A549 (cell line): ENCODE measurements around the gene NEAT1. TPM values are rescaled to one million over a fixed set of nuclear protein-coding genes. Genes with fewer than 3 reads are reported as not detected.

ENCODE experiments used
- ATAC-seq, 2 experiments: fragments of 200-7000 bp in 1 of 2; fragments of >200 bp in 1 of 2; cut with Nextera tagmentation in 1 of 2; cut with Tn5 transposase in 1 of 2; 3 replicates each; pipeline versions ENCODE4 v1.8.0 to v1.9.1; 2018 to 2020; ENCODE audit warnings: mild to moderate bottlenecking in 1 of 2, moderate library complexity in 1 of 2
- CTCF ChIA-PET: fragments of 300-600 bp; sonication (Branson Sonifier 250); formaldehyde crosslinking; extraction: SDS; loops from one replicate; lab custom pipeline; 2021; ENCODE audit warnings: antibody characterized with exemption, inconsistent platforms; lab: Yijun Ruan, JAX
- POLR2A ChIA-PET: fragments of 350-600 bp; formaldehyde crosslinking; extraction: SDS; loops from one replicate; lab custom pipeline; 2021; ENCODE audit warnings: antibody characterized with exemption, inconsistent platforms; lab: Yijun Ruan, JAX
- DNase-seq, 2 experiments: peaks; one replicate each; pipeline versions ENCODE4 v3.0.0 to v3.0.0-alpha.2; 2011 to 2016; ENCODE audit warnings: low read depth in 1 of 2, low spot score in 1 of 2
- FAIRE-seq: peaks from 2 replicates; lab custom pipeline; 2011; peaks lifted over from hg19 to GRCh38; lab: Jason Lieb, UNC
- H3K27ac ChIP-seq, 2 experiments: fragments of >200 bp; sonication (Bioruptor Twin); formaldehyde crosslinking; 3 replicates each; pipeline ENCODE4 v1.5.1; 2016 to 2017
- H3K4me1 ChIP-seq: fragments of >200 bp; sonication (Bioruptor Twin); formaldehyde crosslinking; 3 replicates; pipeline ENCODE4 v1.6.1; 2016
- H3K4me2 ChIP-seq: fragments of >200 bp; sonication (Bioruptor Twin); formaldehyde crosslinking; 3 replicates; pipeline ENCODE4 v1.6.1; 2016
- H3K4me3 ChIP-seq: fragments of >200 bp; sonication (Bioruptor Twin); formaldehyde crosslinking; 3 replicates; pipeline ENCODE4 v1.5.1; 2016
- H3K9me3 ChIP-seq: fragments of >200 bp; sonication (Bioruptor Twin); formaldehyde crosslinking; 3 replicates; pipeline ENCODE4 v1.6.1; 2016
- ELK1 ChIP-seq: fragments of 150-350 bp; IDR thresholded peaks from 2 replicates; pipeline ENCODE4 v1.6.1; 2014; ENCODE audit warnings: low read depth, mild to moderate bottlenecking, low read length
- ESRRA ChIP-seq: fragments of 150-350 bp; IDR thresholded peaks from 2 replicates; pipeline ENCODE4 v1.6.1; 2014; ENCODE audit warnings: mild to moderate bottlenecking, low read length, borderline replicate concordance
- HES2 ChIP-seq: fragments of >200 bp; sonication (Bioruptor Twin); formaldehyde crosslinking; IDR thresholded peaks from 2 replicates; pipeline ENCODE4 v1.6.1; 2016
- MAFK ChIP-seq: fragments of 450-650 bp; IDR thresholded peaks from 2 replicates; pipeline ENCODE4 v1.6.1; 2014; ENCODE audit not compliant: partially characterized antibody
- NPAS2 ChIP-seq: fragments of 250-450 bp; sonication (Bioruptor Pico); IDR thresholded peaks from 2 replicates; pipeline ENCODE4 v1.8.0; 2022; ENCODE audit warnings: mild to moderate bottlenecking, moderate library complexity, borderline replicate concordance
- NR3C1 ChIP-seq: fragments of >200 bp; sonication (Bioruptor Twin); formaldehyde crosslinking; IDR thresholded peaks from 3 replicates; pipeline ENCODE4 v1.6.1; 2017
- PBX3 ChIP-seq: IDR thresholded peaks from 2 replicates; pipeline ENCODE4 v1.6.1; 2012
- RAD21 ChIP-seq, 2 experiments: fragments of >200 bp in 1 of 2; sonication (Bioruptor Twin) in 1 of 2; formaldehyde crosslinking in 1 of 2; IDR thresholded peaks in 1 of 2; conservative IDR thresholded peaks in 1 of 2; 2 replicates in 1 of 2; 3 replicates in 1 of 2; pipeline ENCODE4 v1.6.1; 2012 to 2018; ENCODE audit warnings: inconsistent platforms in 1 of 2
- RARB ChIP-seq: fragments of 250-450 bp; sonication (Bioruptor Pico); IDR thresholded peaks from 2 replicates; pipeline ENCODE4 v1.8.0; 2021; ENCODE audit warnings: mild to moderate bottlenecking, moderate library complexity
- REST ChIP-seq: fragments of 200-600 bp; sonication (generic); IDR thresholded peaks from 2 replicates; pipeline ENCODE4 v1.6.1; 2016; ENCODE audit warnings: antibody characterized with exemption, mild to moderate bottlenecking, moderate library complexity
- SREBF2 ChIP-seq: fragments of 450-650 bp; IDR thresholded peaks from 2 replicates; pipeline ENCODE4 v1.6.1; 2014; ENCODE audit warnings: mild to moderate bottlenecking, moderate library complexity
- USF2 ChIP-seq: fragments of 450-650 bp; IDR thresholded peaks from 2 replicates; pipeline ENCODE4 v1.6.1; 2014; ENCODE audit warnings: antibody characterized with exemption
- ZFP36 ChIP-seq: fragments of 450-650 bp; IDR thresholded peaks from 2 replicates; pipeline ENCODE4 v1.6.1; 2014; ENCODE audit warnings: borderline replicate concordance; ENCODE audit not compliant: partially characterized antibody
- WGBS: methylation state at CpG from one replicate; pipeline ENCODE4 v1.1.6; 2017; ENCODE audit errors: missing lambda C conversion rate; 5-methylcytosine and 5-hydroxymethylcytosine counted together
- polyA plus RNA-seq, 4 experiments: library from polyadenylated mRNA; depleted of rRNA in 3 of 4; stranded (reverse); fragments of >200 nt; fragmentation: RNase III in 1 of 4; extraction: RNeasy Plus Mini Kit Qiagen cat#74134 plus additional on column Dnase treatment in 1 of 4; gene quantifications; 2 replicates in 3 of 4; 3 replicates in 1 of 4; pipeline ENCODE4 v1.2.3, GENCODE V29; 2011 to 2017

The NEAT1 gene
- polyA plus RNA-seq, 2 of the 4 experiments (the other 2 are of a cell fraction): 314 to 1,223 TPM

- CTCF ChIA-PET: interaction anchor here (0.6 to 14.2 kb wide), 7 partner anchors 11 to 152 kb away, joined by 3 to 208 read pairs (median 3); partner anchors contain the start of gene NEAT1
Observed at GRCh38 chr11:65389294-65389980, 33.2 kb upstream of the NEAT1 start.

GRCh38 chr11:65390099-65390941 lies 32.3 kb upstream of the NEAT1 start:
- POLR2A ChIA-PET: interaction anchor here (0.6 to 1.7 kb wide), 3 partner anchors 32 to 39 kb away, joined by 3 to 5 read pairs (median 5); partner anchors contain the start of gene NEAT1
- Histone ChIP-seq H3K4me1 (peaks cover 51% of the 10 kb centered on the region), H3K4me3 (no peak overlapping the region), H3K9me3 (no peaks in the 10 kb centered on the region), H3K27ac (peak overlapping the region in 1 of 2 experiments; percentile 55; a peak in 3 of 6 replicates), H3K4me2 (peak overlapping the region; percentile 79; the same call in 1 of the 3 replicates)
- CTCF ChIA-PET: interaction anchor here (0.9 to 14.2 kb wide), 7 partner anchors 9 to 166 kb away, joined by 3 to 208 read pairs (median 3); partner anchors contain the start of gene NEAT1
- 81% methylated on average over 21 of the region's 21 CpGs for WGBS
- DNase-seq: no peak
- FAIRE-seq: no peak
- ATAC-seq: no peak
- no peak for TF ChIP-seq PBX3

More at GRCh38 chr11:65389294-65389980, 33.2 kb upstream of the NEAT1 start:
- Histone ChIP-seq H3K4me3 (no peak overlapping the region), H3K9me3 (no peaks in the 10 kb centered on the region)
- ATAC-seq (no peak), FAIRE-seq (no peak)
- TF ChIP-seq ELK1 (no peak), MAFK (no peak), RAD21 (conservative IDR thresholded peaks at IDR 0.05 in 1 of 2, IDR thresholded peaks at IDR 0.05 in 1 of 2) (no peak), NR3C1 (no peak), SREBF2 (no peak), NPAS2 (no peak), ZFP36 (no peak), REST (no peak), HES2 (no peak), RARB (CRISPR knock-in tag) (no peak), USF2 (no peak), ESRRA (no peak)
- TF ChIP-seq, all 56 proteins: peak for 0
- H3K4me2 ChIP-seq: peak overlapping the region; percentile 79
- DNase-seq: no peak
- H3K27ac ChIP-seq: peak overlapping the region in 1 of 2 experiments; percentile 55; a peak in 1 of 6 replicates
- peaks cover 60% of the 10 kb centered on the region for H3K4me1 ChIP-seq
- POLR2A ChIA-PET: no interaction called here
- 95% methylated on average over 10 of the region's 20 CpGs for WGBS
